Muscle layer of colon (tissue), 2 donors: ENCODE results near the gene RAB3C.

Source experiments
- H3K27ac ChIP-seq: one replicate; pipeline ENCODE4 v1.7.0; 2013; ENCODE audit warnings: low read depth, mild to moderate bottlenecking, low read length, moderate library complexity
- H3K27me3 ChIP-seq, 2 donors: one replicate each; pipeline ENCODE4 v1.7.0; 2013; ENCODE audit warnings: low read length in 2 of 2, mild to moderate bottlenecking in 2 of 2; ENCODE audit not compliant: insufficient read depth in 2 of 2, control insufficient read depth in 1 of 2
- H3K36me3 ChIP-seq: one replicate; pipeline ENCODE4 v1.7.0; 2013; ENCODE audit warnings: mild to moderate bottlenecking, low read length; ENCODE audit not compliant: insufficient read depth
- H3K4me1 ChIP-seq: one replicate; pipeline ENCODE4 v1.7.0; 2013; ENCODE audit warnings: mild to moderate bottlenecking, low read length; ENCODE audit not compliant: insufficient read depth
- H3K4me3 ChIP-seq, 2 donors: one replicate each; pipeline ENCODE4 v1.7.0; 2013; ENCODE audit warnings: low read length in 2 of 2, low read depth in 1 of 2, mild to moderate bottlenecking in 1 of 2, moderate library complexity in 1 of 2
- H3K9ac ChIP-seq: one replicate; pipeline ENCODE4 v1.7.0; 2013; ENCODE audit warnings: low read length
- H3K9me3 ChIP-seq: one replicate; pipeline ENCODE4 v1.7.0; 2013; ENCODE audit warnings: mild to moderate bottlenecking, low read length
- donor health status: abdominal sarcoma.
- donor health status: Adenocarcinoma of cecum.

RAB3C gene

GRCh38 chr5:58838729-58839128, 255.9 kb downstream of the RAB3C start:
- Histone ChIP-seq H3K9ac (no peak overlapping the region), H3K36me3 (no peaks in the 10 kb centered on the region), H3K4me1 (no peaks in the 10 kb centered on the region), H3K9me3 (no peaks in the 10 kb centered on the region), H3K27ac (no peak overlapping the region), H3K27me3 (no peaks in the 10 kb centered on the region), H3K4me3 (no peak overlapping the region)

- Histone ChIP-seq H3K9me3 (no peaks in the 10 kb centered on the region), H3K9ac (no peak overlapping the region), H3K4me3 (no peak overlapping the region), H3K36me3 (no peaks in the 10 kb centered on the region), H3K4me1 (no peaks in the 10 kb centered on the region), H3K27ac (no peak overlapping the region), H3K27me3 (no peaks in the 10 kb centered on the region)
These were observed 260.0 kb downstream of the RAB3C start for GRCh38 chr5:58842852-58843251.

DNA sequence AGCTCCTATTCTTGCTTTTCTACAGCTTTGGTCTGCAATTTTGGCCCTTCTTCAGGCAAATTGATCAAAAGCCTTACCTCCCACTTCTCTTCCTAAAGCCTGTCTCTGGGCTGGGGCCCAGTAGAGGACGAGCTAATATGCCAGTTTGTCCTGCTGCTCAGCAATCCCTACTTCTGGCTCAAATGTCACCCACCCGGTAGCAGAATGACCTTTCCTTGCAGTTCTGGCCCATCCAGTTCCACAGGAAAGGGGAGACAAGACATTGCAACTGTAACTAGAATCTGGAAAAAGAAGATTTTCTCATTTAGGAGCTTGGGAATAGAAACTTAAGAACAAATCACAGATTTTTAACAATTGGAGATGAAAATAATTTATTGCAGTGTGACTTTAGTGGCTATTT, 261.5 kb downstream of the RAB3C start:
- H3K27ac ChIP-seq: no peak overlapping the region
- H3K27me3 ChIP-seq: no peaks in the 10 kb centered on the region
- H3K9me3 ChIP-seq: no peaks in the 10 kb centered on the region
- no peaks in the 10 kb centered on the region for H3K36me3 ChIP-seq
- no peak overlapping the region for H3K4me3 ChIP-seq
- no peak overlapping the region for H3K9ac ChIP-seq
- no peaks in the 10 kb centered on the region for H3K4me1 ChIP-seq

- Histone ChIP-seq H3K27me3 (no peaks in the 10 kb centered on the region), H3K4me3 (no peak overlapping the region), H3K9ac (no peak overlapping the region), H3K4me1 (no peaks in the 10 kb centered on the region), H3K9me3 (no peaks in the 10 kb centered on the region), H3K36me3 (no peaks in the 10 kb centered on the region), H3K27ac (no peak overlapping the region)
These were observed 264.2 kb downstream of the RAB3C start for GRCh38 chr5:58847041-58847440.

DNA sequence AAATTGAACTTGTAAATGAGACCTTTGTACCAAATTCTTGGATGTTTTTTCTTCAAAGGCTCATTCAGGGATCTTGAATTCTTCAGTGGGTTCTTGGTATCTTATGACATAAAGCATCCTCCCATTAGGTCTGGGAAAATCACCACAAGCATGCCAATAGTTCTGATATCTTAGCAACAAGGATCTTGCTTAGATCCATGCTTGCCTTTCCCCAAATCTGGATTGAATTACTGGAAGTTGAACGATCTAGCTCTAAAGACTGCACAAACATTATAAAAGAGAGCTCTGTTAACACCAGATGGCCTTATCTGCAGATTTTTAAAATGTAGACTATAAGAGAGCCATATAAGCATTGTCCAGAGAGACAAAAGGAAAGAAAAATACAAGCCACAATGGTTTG, 266.3 kb downstream of the RAB3C start:
- H3K4me3 ChIP-seq: no peak overlapping the region
- no peak overlapping the region for H3K27ac ChIP-seq
- H3K4me1 ChIP-seq: no peaks in the 10 kb centered on the region
- H3K36me3 ChIP-seq: no peaks in the 10 kb centered on the region
- H3K9me3 ChIP-seq: no peaks in the 10 kb centered on the region
- H3K27me3 ChIP-seq: no peaks in the 10 kb centered on the region
- H3K9ac ChIP-seq: no peak overlapping the region

DNA sequence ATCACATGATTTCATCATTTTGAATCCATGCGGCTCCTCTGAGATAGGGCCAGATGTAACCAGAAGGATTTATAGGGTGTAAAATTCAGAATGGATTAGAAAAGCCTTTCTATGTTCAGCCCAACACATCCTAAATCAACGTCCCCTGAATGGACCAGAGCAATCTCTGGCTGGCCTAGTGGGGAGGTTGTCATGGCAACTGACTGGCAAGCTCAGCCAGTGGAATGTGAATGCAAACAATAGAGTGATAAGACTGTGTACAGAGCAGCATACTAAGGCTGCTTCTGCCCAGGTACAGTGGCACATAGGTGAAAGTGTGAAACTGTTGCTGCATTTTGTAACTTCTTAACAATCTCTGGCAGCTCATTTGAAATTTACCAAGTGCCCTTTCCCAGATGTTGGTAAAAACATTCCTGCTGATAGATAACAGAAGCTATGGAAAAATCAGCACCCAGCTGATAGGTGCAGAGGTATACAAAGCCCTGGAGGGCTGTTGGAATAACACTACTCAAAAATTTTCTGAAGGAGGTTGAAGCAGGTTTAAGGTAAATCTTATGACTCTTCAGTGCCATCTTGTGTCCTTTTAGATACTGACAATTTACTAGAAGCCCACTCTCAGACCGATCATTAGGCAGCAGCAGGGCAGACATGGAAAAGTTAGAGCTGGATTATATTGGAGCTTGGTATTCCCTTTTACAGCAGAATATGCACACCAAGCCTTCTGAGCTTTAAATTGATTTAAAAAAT, 267.2 kb downstream of the RAB3C start:
- H3K27me3 ChIP-seq: no peaks in the 10 kb centered on the region
- H3K4me1 ChIP-seq: no peaks in the 10 kb centered on the region
- no peak overlapping the region for H3K4me3 ChIP-seq
- no peak overlapping the region for H3K9ac ChIP-seq
- no peaks in the 10 kb centered on the region for H3K36me3 ChIP-seq
- H3K27ac ChIP-seq: no peak overlapping the region
- no peaks in the 10 kb centered on the region for H3K9me3 ChIP-seq

DNA sequence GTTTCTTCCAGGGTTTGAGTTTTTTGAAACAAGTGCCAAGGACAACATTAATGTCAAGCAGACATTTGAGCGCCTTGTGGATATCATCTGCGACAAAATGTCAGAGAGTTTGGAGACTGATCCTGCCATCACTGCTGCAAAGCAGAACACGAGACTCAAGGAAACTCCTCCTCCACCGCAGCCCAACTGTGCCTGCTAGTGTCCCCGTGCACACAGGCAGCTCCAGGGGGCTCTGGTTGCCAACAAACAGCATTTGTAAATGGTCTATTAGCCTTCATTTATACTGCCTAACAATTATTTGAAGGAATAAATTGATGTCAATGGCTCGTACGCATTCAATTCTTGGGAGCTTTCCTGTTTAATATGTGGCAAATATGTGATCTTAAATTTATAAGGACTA, 268.3 kb downstream of the RAB3C start:
- Histone ChIP-seq H3K4me1 (no peaks in the 10 kb centered on the region), H3K36me3 (no peaks in the 10 kb centered on the region), H3K27me3 (no peaks in the 10 kb centered on the region), H3K9ac (no peak overlapping the region), H3K4me3 (no peak overlapping the region), H3K9me3 (no peaks in the 10 kb centered on the region), H3K27ac (no peak overlapping the region)

DNA sequence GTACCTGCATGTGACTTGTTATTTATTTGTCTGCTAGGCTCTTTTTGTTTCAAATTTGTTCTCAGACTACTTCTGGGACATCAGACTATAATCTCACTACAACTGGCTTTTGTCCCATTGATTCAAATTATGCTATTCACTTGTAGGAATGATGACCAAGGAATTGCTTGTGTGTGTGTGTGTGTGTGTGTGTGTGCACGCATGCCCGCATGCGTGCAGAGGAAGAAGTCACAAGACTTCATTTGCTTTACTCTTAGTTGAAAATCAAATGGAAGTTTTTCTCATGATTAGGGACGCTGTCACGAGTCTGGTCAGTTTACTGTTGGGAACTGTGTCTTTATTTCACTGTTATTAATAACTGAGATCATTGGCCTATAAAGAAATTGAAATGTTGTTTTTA, 268.7 kb downstream of the RAB3C start:
- no peak overlapping the region for H3K27ac ChIP-seq
- H3K27me3 ChIP-seq: no peaks in the 10 kb centered on the region
- H3K36me3 ChIP-seq: no peaks in the 10 kb centered on the region
- H3K4me1 ChIP-seq: no peaks in the 10 kb centered on the region
- no peak overlapping the region for H3K4me3 ChIP-seq
- H3K9me3 ChIP-seq: no peaks in the 10 kb centered on the region
- no peak overlapping the region for H3K9ac ChIP-seq

- Histone ChIP-seq H3K9ac (no peak overlapping the region), H3K36me3 (no peaks in the 10 kb centered on the region), H3K27me3 (no peaks in the 10 kb centered on the region), H3K4me3 (no peak overlapping the region), H3K4me1 (no peaks in the 10 kb centered on the region), H3K9me3 (no peaks in the 10 kb centered on the region), H3K27ac (no peak overlapping the region)
These were observed 269.7 kb downstream of the RAB3C start for GRCh38 chr5:58852566-58852965.

DNA sequence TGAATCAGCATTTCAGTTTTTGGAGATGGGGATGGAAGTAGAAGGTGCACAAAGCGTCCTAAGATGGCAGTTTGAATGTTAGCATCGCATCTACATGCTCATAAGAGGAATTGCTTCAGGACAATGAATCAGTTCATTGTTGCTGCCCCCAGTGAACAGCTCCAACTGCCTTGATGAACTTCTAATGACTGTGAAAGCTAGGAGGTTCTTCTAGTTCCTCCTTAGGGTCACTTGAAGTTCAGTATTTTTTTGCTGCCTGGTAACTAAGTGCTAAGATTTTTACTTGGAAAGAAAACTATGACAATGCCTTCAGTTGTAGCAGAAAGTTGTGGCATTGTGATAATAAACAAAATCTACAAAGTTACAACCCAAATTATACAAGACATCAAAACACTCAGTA, 271.6 kb downstream of the RAB3C start:
- Histone ChIP-seq H3K27me3 (no peaks in the 10 kb centered on the region), H3K9ac (no peak overlapping the region), H3K9me3 (no peaks in the 10 kb centered on the region), H3K27ac (no peak overlapping the region), H3K4me1 (no peaks in the 10 kb centered on the region), H3K4me3 (no peak overlapping the region), H3K36me3 (no peaks in the 10 kb centered on the region)

GRCh38 chr5:58855851-58856739, 273.2 kb downstream of the RAB3C start:
- no peak overlapping the region for H3K9ac ChIP-seq
- no peaks in the 10 kb centered on the region for H3K36me3 ChIP-seq
- H3K27ac ChIP-seq: no peak overlapping the region
- no peaks in the 10 kb centered on the region for H3K4me1 ChIP-seq
- H3K4me3 ChIP-seq: no peak overlapping the region
- no peaks in the 10 kb centered on the region for H3K27me3 ChIP-seq
- H3K9me3 ChIP-seq: no peaks in the 10 kb centered on the region
